Gastroesophageal sphincter (tissue), 4 donors: ENCODE measurements around the gene NPFFR1. TPM values are rescaled to one million over a fixed set of nuclear protein-coding genes. Genes with fewer than 3 reads are reported as not detected.

Experiments
- ATAC-seq: fragments of 150-250 bp; one replicate; pipeline ENCODE4 v1.9.1; 2016; ENCODE audit warnings: mild to moderate bottlenecking, moderate library complexity
- H3K27ac ChIP-seq, 4 donors: fragments of 200-600 bp; sonication (generic) in 3 of 4; 1 replicate in 3 of 4; 2 replicates in 1 of 4; pipeline ENCODE4 v1.5.1; 2016 to 2019
- H3K27me3 ChIP-seq: fragments of 200-600 bp; sonication (generic); one replicate; pipeline ENCODE4 v1.5.1; 2019
- H3K36me3 ChIP-seq, 2 donors: fragments of 200-600 bp; sonication (generic); one replicate each; pipeline ENCODE4 v1.5.1; 2019; ENCODE audit warnings: control low read depth in 1 of 2
- H3K4me1 ChIP-seq, 3 donors: fragments of 200-600 bp; sonication (generic); 1 replicate in 2 of 3; 2 replicates in 1 of 3; pipeline ENCODE4 v1.5.1; 2016 to 2019; ENCODE audit warnings: control low read depth in 2 of 3
- H3K4me3 ChIP-seq, 2 donors: fragments of 200-600 bp; sonication (generic); one replicate each; pipeline ENCODE4 v1.5.1; 2019; ENCODE audit warnings: mild to moderate bottlenecking in 1 of 2, moderate library complexity in 1 of 2
- H3K9me3 ChIP-seq, 3 donors: fragments of 200-600 bp; sonication (generic); one replicate each; pipeline ENCODE4 v1.5.1; 2017 to 2019; ENCODE audit warnings: control low read depth in 2 of 3
- CTCF ChIP-seq, 4 experiments: fragments of 200-600 bp in 2 of 4; fragments of 450-650 bp in 2 of 4; sonication (generic) in 1 of 4; IDR thresholded peaks; one replicate each; pipeline ENCODE4 v1.5.1; 2017 to 2019; ENCODE audit warnings: antibody characterized with exemption in 4 of 4, mild to moderate bottlenecking in 2 of 4, moderate library complexity in 2 of 4
- EP300 ChIP-seq: sonication (generic); formaldehyde crosslinking; IDR thresholded peaks from one replicate; pipeline ENCODE4 v1.6.1; 2017; ENCODE audit warnings: antibody characterized with exemption, mild to moderate bottlenecking
- POLR2A ChIP-seq, 2 donors: fragments of 450-650 bp; IDR thresholded peaks; one replicate each; pipeline ENCODE4 v1.6.1; 2017; ENCODE audit warnings: antibody characterized with exemption in 2 of 2, mild to moderate bottlenecking in 2 of 2, moderate library complexity in 1 of 2
- POLR2AphosphoS5 ChIP-seq: sonication (generic); formaldehyde crosslinking; IDR thresholded peaks from one replicate; pipeline ENCODE4 v1.6.1; 2017; ENCODE audit warnings: antibody characterized with exemption
- WGBS, 2 donors: methylation state at CpG; one replicate each; pipeline ENCODE4 v1.1.5; 2018; ENCODE audit warnings: low coverage in 1 of 2; 5-methylcytosine and 5-hydroxymethylcytosine counted together
- total RNA-seq, 4 donors: library from RNA; depleted of rRNA; stranded (reverse); fragments of >200 nt; gene quantifications; one replicate each; pipeline ENCODE4 v1.1.0, GENCODE V29; 2016

NPFFR1 gene
- total RNA-seq, 4 donors from 2014 or later: under 0.01 to 0.04 (median under 0.01) TPM; not detected in 1

- no peak for ATAC-seq
- 83 to 100% methylated on average over 2 of the region's 2 CpGs for WGBS, 2 donors
These were observed 27.3 kb downstream of the NPFFR1 start for GRCh38 chr10:70256463-70256862.

DNA sequence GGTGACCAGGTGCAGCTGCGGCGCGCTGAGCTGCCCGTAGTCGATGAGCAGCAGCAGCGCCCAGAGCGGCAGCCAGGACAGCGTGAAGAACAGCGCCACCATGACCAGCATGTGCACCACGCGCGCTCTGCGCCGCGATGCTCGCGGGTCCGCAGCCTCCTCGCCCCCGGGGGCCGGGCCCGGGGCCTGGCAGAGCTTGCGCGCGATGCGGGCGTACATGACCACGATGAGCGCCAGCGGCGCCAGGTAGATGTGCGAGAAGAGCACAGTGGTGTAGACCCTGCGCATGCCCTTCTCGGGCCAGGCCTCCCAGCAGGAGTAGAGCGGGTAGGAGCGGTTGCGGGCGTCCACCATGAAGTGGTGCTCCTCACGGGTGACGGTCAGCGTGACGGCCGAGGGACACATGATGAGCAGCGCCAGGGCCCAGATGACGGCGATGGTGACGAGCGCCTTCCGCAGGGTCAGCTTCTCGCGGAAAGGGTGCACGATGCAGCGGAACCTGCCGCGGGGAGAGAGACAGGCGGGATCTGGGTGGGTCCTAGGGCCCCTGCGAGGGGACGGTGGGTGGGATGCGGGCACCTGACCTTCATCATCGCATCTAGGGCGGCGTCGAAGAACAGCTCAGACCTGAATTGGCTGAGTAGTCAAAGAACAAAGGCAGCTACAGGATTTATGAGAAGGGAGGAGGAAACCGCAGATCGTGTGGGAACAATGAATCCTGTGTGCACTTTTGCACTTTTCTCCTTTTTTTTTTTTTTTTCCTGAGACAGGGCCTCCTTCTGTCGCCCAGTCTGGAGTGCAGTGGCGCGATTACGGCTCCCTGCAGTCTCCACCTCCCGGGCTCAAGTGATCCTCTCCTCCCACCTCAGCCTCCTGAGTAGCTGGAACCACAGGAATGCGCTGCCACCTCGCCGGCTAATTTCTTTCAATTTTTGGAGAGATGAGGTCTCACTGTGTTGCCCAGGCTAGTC is 28.2 kb downstream of the NPFFR1 start:
- peaks cover 60% of the 10 kb centered on the region for H3K27me3 ChIP-seq
- H3K9me3 ChIP-seq: peaks cover 0 to 4% (median 0%) of the 10 kb centered on the region in 3 donors
- 37 to 49% methylated on average over 13 of the region's 73 CpGs for WGBS, 2 donors
- ATAC-seq: no peak
- H3K4me3 ChIP-seq: peak overlapping the region in 1 of 2 donors; percentile 12
- H3K27ac ChIP-seq: no peak overlapping the region
- H3K36me3 ChIP-seq: no peaks in the 10 kb centered on the region
- peaks cover 0 to 9% (median 0%) of the 10 kb centered on the region in 3 donors for H3K4me1 ChIP-seq
- TF ChIP-seq POLR2A (IDR thresholded peaks at IDR 0.05) (no peak), EP300 (no peak), CTCF (IDR thresholded peaks at IDR 0.05) (no peak), POLR2AphosphoS5 (no peak)

More at GRCh38 chr10:70256463-70256862, 27.3 kb downstream of the NPFFR1 start:
- no peak overlapping the region for H3K27ac ChIP-seq
- peaks cover 68% of the 10 kb centered on the region for H3K27me3 ChIP-seq
- TF ChIP-seq POLR2AphosphoS5: no peak
- no peak for TF ChIP-seq CTCF (IDR thresholded peaks at IDR 0.05)
- TF ChIP-seq POLR2A (IDR thresholded peaks at IDR 0.05): no peak
- no peak for TF ChIP-seq EP300
- H3K36me3 ChIP-seq: no peaks in the 10 kb centered on the region
- no peak overlapping the region for H3K4me3 ChIP-seq
- H3K4me1 ChIP-seq: peaks cover 0 to 9% (median 0%) of the 10 kb centered on the region in 3 donors
- H3K9me3 ChIP-seq: peaks cover 0 to 4% (median 0%) of the 10 kb centered on the region in 3 donors

DNA sequence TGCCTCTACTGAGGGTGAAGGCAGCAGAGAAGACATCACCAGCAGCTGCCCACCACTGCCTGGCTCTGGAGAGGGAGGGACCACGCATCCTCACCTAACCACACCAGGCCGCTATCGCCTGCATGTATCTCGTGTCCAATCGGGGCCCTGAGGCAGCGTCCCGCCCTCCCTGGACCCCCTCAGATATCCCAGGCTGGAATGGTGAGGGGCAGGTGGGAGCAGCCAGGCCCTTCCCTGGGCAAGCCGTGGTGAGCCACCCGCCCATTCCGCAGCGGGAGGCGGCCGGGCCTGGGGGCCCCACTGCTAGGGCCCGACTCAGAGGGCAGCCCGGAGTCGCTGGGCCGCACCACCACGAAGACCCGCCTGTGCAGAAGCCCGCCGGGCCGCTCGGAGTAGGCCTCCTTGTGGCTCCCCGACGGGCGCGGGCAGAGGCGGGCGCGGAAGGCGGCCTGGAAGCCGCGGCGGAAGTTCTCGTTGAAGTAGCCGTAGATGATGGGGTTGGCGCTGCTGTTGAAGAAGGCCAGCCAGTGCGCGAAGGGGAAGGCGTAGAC is 29.0 kb downstream of the NPFFR1 start:
- ATAC-seq: no peak
- peak overlapping the region in 1 of 2 donors; percentile 12 for H3K4me3 ChIP-seq

GRCh38 chr10:70253878-70254765 is 29.7 kb downstream of the NPFFR1 start:
- H3K27ac ChIP-seq: no peak overlapping the region
- H3K4me1 ChIP-seq: peaks cover 0 to 9% (median 0%) of the 10 kb centered on the region in 3 donors
- H3K9me3 ChIP-seq: peaks cover 0 to 4% (median 0%) of the 10 kb centered on the region in 3 donors
- TF ChIP-seq POLR2AphosphoS5 (no peak), CTCF (IDR thresholded peaks at IDR 0.05) (no peak), EP300 (no peak), POLR2A (IDR thresholded peaks at IDR 0.05) (no peak)
- ATAC-seq: peak; percentile 10
- no peaks in the 10 kb centered on the region for H3K36me3 ChIP-seq
- no peak overlapping the region for H3K4me3 ChIP-seq
- 91 to 92% methylated on average over 4 to 6 of the region's 14 CpGs for WGBS, 2 donors
- H3K27me3 ChIP-seq: peaks cover 61% of the 10 kb centered on the region

More for the DNA sequence above, 29.0 kb downstream of the NPFFR1 start:
- no CpG with 5 or more reads among the region's 40 CpGs for WGBS, 2 donors
- Histone ChIP-seq H3K9me3 (peaks cover 0 to 4% (median 0%) of the 10 kb centered on the region in 3 donors), H3K4me1 (peaks cover 0 to 9% (median 0%) of the 10 kb centered on the region in 3 donors), H3K27ac (no peak overlapping the region), H3K36me3 (no peaks in the 10 kb centered on the region), H3K27me3 (peaks cover 59% of the 10 kb centered on the region)
- no peak for TF ChIP-seq POLR2A (IDR thresholded peaks at IDR 0.05)
